Upper lobe of left lung (tissue), 6 donors: ENCODE results near the gene ZNF526. TPM values are rescaled to one million over a fixed set of nuclear protein-coding genes. Genes with fewer than 3 reads are reported as not detected.

Experiments
- ATAC-seq, 2 donors: fragments of 200-7000 bp; cut with Tn5 transposase; one replicate each; pipeline ENCODE4 v1.9.1; 2022; ENCODE audit warnings: mild to moderate bottlenecking in 2 of 2, moderate library complexity in 2 of 2; ENCODE audit not compliant: low FRiP score in 2 of 2
- DNase-seq, 2 donors: peaks; one replicate each; pipeline ENCODE4 v3.0.0-alpha.2; 2019 to 2020
- H3K27ac ChIP-seq, 4 donors: fragments of 200-600 bp; sonication (generic); one replicate each; pipeline ENCODE4 v1.5.1; 2016 to 2019
- H3K27me3 ChIP-seq, 4 donors: fragments of 200-600 bp; sonication (generic); one replicate each; pipeline ENCODE4 v1.5.1; 2017 to 2019
- H3K36me3 ChIP-seq, 4 donors: fragments of 200-600 bp; sonication (generic); one replicate each; pipeline ENCODE4 v1.5.1; 2016 to 2019
- H3K4me1 ChIP-seq, 4 donors: fragments of 200-600 bp; sonication (generic); one replicate each; pipeline ENCODE4 v1.5.1; 2018 to 2019
- H3K4me3 ChIP-seq, 4 donors: fragments of 200-600 bp; sonication (generic); one replicate each; pipeline ENCODE4 v1.5.1; 2017 to 2019; ENCODE audit warnings: mild to moderate bottlenecking in 2 of 4, moderate library complexity in 1 of 4
- H3K9me3 ChIP-seq, 4 donors: fragments of 200-600 bp; sonication (generic); one replicate each; pipeline ENCODE4 v1.5.1; 2018 to 2019
- EP300 ChIP-seq, 4 donors: sonication (generic); formaldehyde crosslinking; IDR thresholded peaks; one replicate each; pipeline ENCODE4 v1.5.1; 2017; ENCODE audit warnings: antibody characterized with exemption in 4 of 4, control low read depth in 2 of 4
- POLR2A ChIP-seq, 4 donors: fragments of 450-650 bp; IDR thresholded peaks; one replicate each; pipeline ENCODE4 v1.5.1; 2016 to 2017; ENCODE audit warnings: antibody characterized with exemption in 4 of 4, mild to moderate bottlenecking in 2 of 4
- POLR2AphosphoS5 ChIP-seq, 2 donors: sonication (generic); formaldehyde crosslinking; IDR thresholded peaks; one replicate each; pipeline ENCODE4 v1.5.1; 2017; ENCODE audit warnings: antibody characterized with exemption in 2 of 2
- WGBS, 2 donors: methylation state at CpG; one replicate each; pipeline ENCODE4 v1.1.5; 2017 to 2018; 5-methylcytosine and 5-hydroxymethylcytosine counted together
- total RNA-seq, 6 donors: library from RNA; depleted of rRNA in 4 of 6; stranded (reverse); fragments of >200 nt in 4 of 6; gene quantifications; one replicate each; pipeline versions ENCODE4 v1.1.0 to v1.2.1, GENCODE V29; 2016 to 2021
- TF ChIP-seq, protein P1 (sequence below), 6 experiments: fragments of 450-650 bp in 4 of 6; fragments of 200-600 bp in 2 of 6; sonication (generic) in 2 of 6; IDR thresholded peaks; one replicate each; pipeline ENCODE4 v1.5.1; 2016 to 2019; ENCODE audit warnings: antibody characterized with exemption in 6 of 6
- donor health status: DM: no; HTN: no; CAD: no; lungs with moderate emphysema.
- donor health status: DM: no; HTN: yes; CAD: no; lungs with severe emphysema.

The ZNF526 gene
- total RNA-seq, 6 donors from 2014 or later = 7.9 to 13.8 (median 11.4) TPM

DNA sequence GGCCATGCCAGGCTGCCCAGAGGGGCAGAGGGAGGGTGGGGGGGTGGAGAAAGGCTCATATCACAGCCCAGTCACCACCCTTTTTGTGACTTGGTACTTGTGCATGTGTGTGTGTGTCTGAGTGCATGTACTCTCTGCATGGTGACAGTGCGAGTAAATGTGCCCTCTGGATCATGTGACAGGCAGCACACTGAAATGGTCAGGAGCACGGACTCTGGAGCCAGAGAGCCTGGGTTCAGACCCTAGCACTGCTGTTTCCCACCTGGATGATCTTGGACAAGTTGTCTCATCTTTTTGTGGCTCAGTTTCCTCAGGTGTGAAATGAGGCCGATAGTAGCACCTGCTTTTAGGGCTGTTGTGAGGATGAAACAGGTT is 50.9 kb downstream of the ZNF526 start:
- no peak for ATAC-seq
- peak in 1 of 2 donors; percentile 25 for DNase-seq
- Histone ChIP-seq H3K9me3 (no peaks in the 10 kb centered on the region), H3K36me3 (peaks cover 17 to 44% (median 33%) of the 10 kb centered on the region in 4 donors), H3K4me1 (peaks cover 31 to 60% (median 38%) of the 10 kb centered on the region in 4 donors), H3K27me3 (no peaks in the 10 kb centered on the region), H3K4me3 (peak overlapping the region in 3 of 4 donors; percentile 62 to 76 (median 69)), H3K27ac (peak overlapping the region; percentile 95 to 98 (median 97))
- TF ChIP-seq EP300 (IDR thresholded peaks at IDR 0.05) (no peak), POLR2A (IDR thresholded peaks at IDR 0.05) (no peak), POLR2AphosphoS5 (IDR thresholded peaks at IDR 0.05) (no peak)
- TF ChIP-seq, protein P1, sequence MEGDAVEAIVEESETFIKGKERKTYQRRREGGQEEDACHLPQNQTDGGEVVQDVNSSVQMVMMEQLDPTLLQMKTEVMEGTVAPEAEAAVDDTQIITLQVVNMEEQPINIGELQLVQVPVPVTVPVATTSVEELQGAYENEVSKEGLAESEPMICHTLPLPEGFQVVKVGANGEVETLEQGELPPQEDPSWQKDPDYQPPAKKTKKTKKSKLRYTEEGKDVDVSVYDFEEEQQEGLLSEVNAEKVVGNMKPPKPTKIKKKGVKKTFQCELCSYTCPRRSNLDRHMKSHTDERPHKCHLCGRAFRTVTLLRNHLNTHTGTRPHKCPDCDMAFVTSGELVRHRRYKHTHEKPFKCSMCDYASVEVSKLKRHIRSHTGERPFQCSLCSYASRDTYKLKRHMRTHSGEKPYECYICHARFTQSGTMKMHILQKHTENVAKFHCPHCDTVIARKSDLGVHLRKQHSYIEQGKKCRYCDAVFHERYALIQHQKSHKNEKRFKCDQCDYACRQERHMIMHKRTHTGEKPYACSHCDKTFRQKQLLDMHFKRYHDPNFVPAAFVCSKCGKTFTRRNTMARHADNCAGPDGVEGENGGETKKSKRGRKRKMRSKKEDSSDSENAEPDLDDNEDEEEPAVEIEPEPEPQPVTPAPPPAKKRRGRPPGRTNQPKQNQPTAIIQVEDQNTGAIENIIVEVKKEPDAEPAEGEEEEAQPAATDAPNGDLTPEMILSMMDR (IDR thresholded peaks at IDR 0.05) = no peak
- 43% methylated on average over 3 of the region's 3 CpGs; no CpG with 5 or more reads in 1 of the 2 donors for WGBS, 2 donors

DNA sequence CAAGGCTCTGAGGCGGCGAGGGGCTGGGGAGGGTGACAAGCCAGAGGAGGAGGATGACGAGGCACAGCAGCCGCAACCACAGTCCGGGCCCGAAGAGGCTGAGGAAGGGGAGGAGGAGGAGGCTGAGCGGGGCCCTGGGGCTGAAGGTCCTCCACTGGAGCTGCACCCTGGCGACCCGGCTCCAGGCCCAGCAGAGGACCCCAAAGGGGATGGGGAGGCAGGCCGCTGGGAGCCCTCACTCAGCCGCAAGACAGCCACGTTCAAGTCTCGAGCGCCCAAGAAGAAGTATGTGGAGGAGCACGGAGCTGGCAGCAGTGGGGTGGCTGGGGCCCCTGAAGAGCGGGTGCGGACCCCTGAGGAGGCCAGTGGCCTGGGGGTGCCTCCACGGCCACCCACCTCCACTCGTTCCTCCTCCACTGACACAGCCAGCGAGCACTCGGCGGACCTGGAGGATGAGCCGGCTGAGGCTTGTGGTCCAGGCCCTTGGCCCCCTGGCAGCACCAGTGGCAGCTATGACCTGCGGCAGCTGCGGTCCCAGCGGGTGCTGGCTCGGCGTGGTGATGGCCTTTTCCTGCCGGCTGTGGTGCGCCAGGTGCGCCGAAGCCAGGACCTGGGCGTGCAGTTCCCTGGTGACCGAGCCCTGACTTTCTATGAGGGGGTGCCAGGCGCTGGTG is 51.9 kb downstream of the ZNF526 start:
- no peak overlapping the region for H3K4me3 ChIP-seq
- peak overlapping the region in 2 of 4 donors; percentile 95 to 97 for H3K27ac ChIP-seq
- DNase-seq = peak; percentile 21 to 73
- WGBS, 2 donors = 84 to 90% methylated on average over 18 to 19 of the region's 35 CpGs
- no peaks in the 10 kb centered on the region for H3K27me3 ChIP-seq
- no peak for ATAC-seq
- no peaks in the 10 kb centered on the region for H3K9me3 ChIP-seq
- no peak for TF ChIP-seq POLR2A (IDR thresholded peaks at IDR 0.05)
- H3K4me1 ChIP-seq = peaks cover 40 to 69% (median 44%) of the 10 kb centered on the region in 4 donors
- peaks cover 17 to 49% (median 33%) of the 10 kb centered on the region in 4 donors for H3K36me3 ChIP-seq

DNA sequence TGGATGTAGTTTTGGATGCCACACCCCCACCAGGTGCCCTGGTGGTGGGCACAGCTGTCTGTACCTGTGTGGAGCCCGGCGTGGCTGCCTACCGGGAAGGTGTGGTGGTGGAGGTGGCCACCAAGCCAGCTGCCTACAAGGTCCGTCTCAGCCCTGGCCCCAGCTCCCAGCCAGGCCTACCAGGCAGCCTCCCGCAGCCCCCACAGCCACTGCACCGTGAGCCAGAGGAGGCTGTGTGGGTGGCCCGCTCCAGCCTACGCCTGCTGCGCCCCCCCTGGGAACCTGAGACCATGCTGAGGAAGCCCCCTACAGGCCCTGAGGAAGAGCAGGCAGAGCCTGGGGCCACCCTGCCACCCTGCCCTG is 52.4 kb downstream of the ZNF526 start:
- H3K27ac ChIP-seq = no peak overlapping the region
- TF ChIP-seq POLR2A (IDR thresholded peaks at IDR 0.05) (no peak), EP300 (IDR thresholded peaks at IDR 0.05) (no peak), POLR2AphosphoS5 (IDR thresholded peaks at IDR 0.05) (no peak)
- TF ChIP-seq, protein P1 (IDR thresholded peaks at IDR 0.05) = no peak
- peak; percentile 18 to 65 for DNase-seq

DNA sequence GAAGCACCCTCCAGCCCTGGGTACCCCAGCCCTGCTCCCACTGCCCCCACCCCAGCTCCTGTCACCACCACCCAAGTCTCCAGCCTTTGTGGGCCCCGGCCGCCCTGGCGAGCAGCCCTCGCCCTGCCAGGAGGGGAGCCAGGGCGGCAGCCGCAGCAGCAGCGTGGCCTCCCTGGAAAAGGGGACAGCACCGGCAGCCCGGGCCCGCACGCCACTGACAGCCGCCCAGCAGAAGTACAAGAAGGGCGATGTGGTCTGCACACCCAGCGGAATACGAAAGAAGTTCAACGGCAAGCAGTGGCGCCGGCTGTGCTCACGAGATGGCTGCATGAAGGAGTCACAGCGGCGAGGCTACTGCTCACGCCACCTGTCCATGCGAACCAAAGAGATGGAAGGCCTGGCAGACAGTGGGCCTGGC is 52.9 kb downstream of the ZNF526 start:
- DNase-seq = peak in 1 of 2 donors; percentile 82
- no peaks in the 10 kb centered on the region for H3K9me3 ChIP-seq
- ATAC-seq = no peak
- peaks cover 45 to 71% (median 48%) of the 10 kb centered on the region in 4 donors for H3K4me1 ChIP-seq
- 97% methylated on average over 12 to 21 of the region's 23 CpGs for WGBS, 2 donors
- TF ChIP-seq, protein P1 (IDR thresholded peaks at IDR 0.05) = no peak
- no peak for TF ChIP-seq EP300 (IDR thresholded peaks at IDR 0.05)
- no peak for TF ChIP-seq POLR2AphosphoS5 (IDR thresholded peaks at IDR 0.05)
- TF ChIP-seq POLR2A (IDR thresholded peaks at IDR 0.05) = no peak
- peaks cover 17 to 49% (median 33%) of the 10 kb centered on the region in 4 donors for H3K36me3 ChIP-seq
- H3K27me3 ChIP-seq = no peaks in the 10 kb centered on the region
- no peak overlapping the region for H3K4me3 ChIP-seq
- no peak overlapping the region for H3K27ac ChIP-seq

More for the DNA sequence above, 52.4 kb downstream of the ZNF526 start:
- peaks cover 17 to 49% (median 33%) of the 10 kb centered on the region in 4 donors for H3K36me3 ChIP-seq
- H3K4me1 ChIP-seq = peaks cover 45 to 71% (median 48%) of the 10 kb centered on the region in 4 donors
- no peaks in the 10 kb centered on the region for H3K27me3 ChIP-seq
- no peak for ATAC-seq
- H3K4me3 ChIP-seq = no peak overlapping the region
- no peaks in the 10 kb centered on the region for H3K9me3 ChIP-seq
- WGBS, 2 donors = 100% methylated on average over 2 of the region's 9 CpGs; no CpG with 5 or more reads in 1 of the 2 donors

DNA sequence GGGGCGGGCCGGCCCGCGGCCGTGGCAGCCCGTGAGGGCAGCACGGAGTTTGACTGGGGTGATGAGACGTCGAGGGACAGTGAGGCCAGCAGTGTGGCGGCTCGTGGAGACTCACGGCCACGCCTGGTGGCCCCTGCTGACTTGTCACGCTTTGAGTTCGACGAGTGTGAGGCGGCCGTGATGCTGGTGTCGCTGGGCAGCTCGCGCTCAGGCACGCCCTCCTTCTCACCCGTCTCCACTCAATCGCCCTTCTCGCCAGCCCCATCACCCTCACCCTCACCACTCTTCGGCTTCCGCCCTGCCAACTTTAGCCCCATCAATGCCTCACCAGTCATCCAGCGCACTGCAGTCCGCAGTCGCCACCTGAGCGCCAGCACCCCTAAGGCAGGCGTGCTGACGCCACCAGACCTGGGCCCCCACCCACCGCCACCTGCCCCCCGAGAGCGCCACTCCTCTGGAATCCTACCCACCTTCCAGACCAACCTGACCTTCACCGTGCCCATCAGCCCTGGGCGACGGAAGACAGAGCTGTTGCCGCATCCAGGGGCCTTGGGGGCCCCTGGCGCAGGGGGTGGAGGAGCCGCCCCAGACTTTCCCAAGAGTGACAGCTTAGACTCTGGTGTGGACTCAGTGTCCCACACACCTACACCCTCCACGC is 53.4 kb downstream of the ZNF526 start:
- peaks cover 51 to 76% (median 54%) of the 10 kb centered on the region in 4 donors for H3K4me1 ChIP-seq

More for the DNA sequence above, 53.4 kb downstream of the ZNF526 start:
- WGBS, 2 donors = 93% methylated on average over 35 to 41 of the region's 43 CpGs
- TF ChIP-seq POLR2AphosphoS5 (IDR thresholded peaks at IDR 0.05) (no peak), EP300 (IDR thresholded peaks at IDR 0.05) (no peak), POLR2A (IDR thresholded peaks at IDR 0.05) (no peak)
- TF ChIP-seq, protein P1 (IDR thresholded peaks at IDR 0.05) = no peak
- Histone ChIP-seq H3K27ac (no peak overlapping the region), H3K4me3 (no peak overlapping the region), H3K9me3 (no peaks in the 10 kb centered on the region), H3K27me3 (no peaks in the 10 kb centered on the region), H3K36me3 (peaks cover 17 to 49% (median 33%) of the 10 kb centered on the region in 4 donors)
- ATAC-seq (no peak), DNase-seq (peak in 1 of 2 donors; percentile 80)
